ENCODE data around the gene CD300LF. TPM values are rescaled to one million over a fixed set of nuclear protein-coding genes. Genes with fewer than 3 reads are reported as not detected.

CD300LF gene
- polyA plus RNA-seq, 1 experiment: not detected

- no peak for DNase-seq (ENCODE audit: low read depth)
- H3K4me3 ChIP-seq (ENCODE audit: low read depth, low read length): no peak overlapping the region
- CTCF ChIA-PET: no interaction called here
- H3K36me3 ChIP-seq (ENCODE audit: control insufficient read depth, insufficient read depth, low read length): no peaks in the 10 kb centered on the region
- H3K27me3 ChIP-seq (ENCODE audit: control insufficient read depth, insufficient read depth, low read length): no peaks in the 10 kb centered on the region
- POLR2A ChIA-PET: interaction anchor here (0.6 kb wide), 1 partner anchor 475 kb away, joined by 3 read pairs; no protein-coding TSS in a partner anchor
- no peak for TF ChIP-seq CTCF (IDR thresholded peaks at IDR 0.05; ENCODE audit: insufficient read depth, low read depth, low read length)
Measured at GRCh38 chr17:74686761-74687160, 26.0 kb downstream of the CD300LF start.

GRCh38 chr17:74682471-74683190 is 30.1 kb downstream of the CD300LF start:
- Histone ChIP-seq H3K4me3 (ENCODE audit: low read depth, low read length) (no peak overlapping the region), H3K36me3 (ENCODE audit: control insufficient read depth, insufficient read depth, low read length) (no peaks in the 10 kb centered on the region), H3K27me3 (ENCODE audit: control insufficient read depth, insufficient read depth, low read length) (no peaks in the 10 kb centered on the region)
- ChIA-PET CTCF (no interaction called here), POLR2A (no interaction called here)
- TF ChIP-seq CTCF (IDR thresholded peaks at IDR 0.05; ENCODE audit: insufficient read depth, low read depth, low read length): no peak
- DNase-seq (ENCODE audit: low read depth): no peak

- ChIA-PET CTCF (no interaction called here), POLR2A (no interaction called here)
- Histone ChIP-seq H3K27me3 (ENCODE audit: control insufficient read depth, insufficient read depth, low read length) (no peaks in the 10 kb centered on the region), H3K4me3 (ENCODE audit: low read depth, low read length) (no peak overlapping the region), H3K36me3 (ENCODE audit: control insufficient read depth, insufficient read depth, low read length) (no peaks in the 10 kb centered on the region)
- no peak for DNase-seq (ENCODE audit: low read depth)
- no peak for TF ChIP-seq CTCF (IDR thresholded peaks at IDR 0.05; ENCODE audit: insufficient read depth, low read depth, low read length)
Measured at GRCh38 chr17:74682028-74682427, 30.7 kb downstream of the CD300LF start.

GRCh38 chr17:74680941-74681340 is 31.8 kb downstream of the CD300LF start:
- DNase-seq (ENCODE audit: low read depth): no peak
- H3K36me3 ChIP-seq (ENCODE audit: control insufficient read depth, insufficient read depth, low read length): no peaks in the 10 kb centered on the region
- POLR2A ChIA-PET: no interaction called here
- CTCF ChIA-PET: interaction anchor here (1.2 kb wide), 1 partner anchor 181 kb away, joined by 3 read pairs; no protein-coding TSS in a partner anchor
- no peak overlapping the region for H3K4me3 ChIP-seq (ENCODE audit: low read depth, low read length)
- TF ChIP-seq CTCF (IDR thresholded peaks at IDR 0.05; ENCODE audit: insufficient read depth, low read depth, low read length): no peak
- no peaks in the 10 kb centered on the region for H3K27me3 ChIP-seq (ENCODE audit: control insufficient read depth, insufficient read depth, low read length)

- CTCF ChIA-PET: interaction anchor here (1.2 kb wide), 1 partner anchor 182 kb away, joined by 3 read pairs; no protein-coding TSS in a partner anchor
- POLR2A ChIA-PET: no interaction called here
- no peaks in the 10 kb centered on the region for H3K36me3 ChIP-seq (ENCODE audit: control insufficient read depth, insufficient read depth, low read length)
- no peaks in the 10 kb centered on the region for H3K27me3 ChIP-seq (ENCODE audit: control insufficient read depth, insufficient read depth, low read length)
- no peak for DNase-seq (ENCODE audit: low read depth)
- TF ChIP-seq CTCF (IDR thresholded peaks at IDR 0.05; ENCODE audit: insufficient read depth, low read depth, low read length): no peak
- H3K4me3 ChIP-seq (ENCODE audit: low read depth, low read length): no peak overlapping the region
Measured at GRCh38 chr17:74680213-74680612, 32.5 kb downstream of the CD300LF start.
